ENCODE measurements around the gene SOX13.

SOX13 gene

GRCh38 chr1:204087893-204088528 lies 15.1 kb downstream of the SOX13 start:
- TF ChIP-seq YY1 (IDR thresholded peaks at IDR 0.05; ENCODE audit: low read depth): no peak
- no peak for TF ChIP-seq TAF1 (IDR thresholded peaks at IDR 0.05; ENCODE audit: low read depth)
- no peak for TF ChIP-seq EGR1 (IDR thresholded peaks at IDR 0.05)
- no peak for TF ChIP-seq TEAD4 (IDR thresholded peaks at IDR 0.05)
- TF ChIP-seq REST (IDR thresholded peaks at IDR 0.05; ENCODE audit: low read depth): no peak
- TF ChIP-seq NFIC (IDR thresholded peaks at IDR 0.05): no peak
- TF ChIP-seq RAD21 (IDR thresholded peaks at IDR 0.05; ENCODE audit: low read depth): no peak
- no peak for TF ChIP-seq USF1 (IDR thresholded peaks at IDR 0.05)
- TF ChIP-seq CEBPB (IDR thresholded peaks at IDR 0.05): no peak
- no peak for TF ChIP-seq ZBTB7A (IDR thresholded peaks at IDR 0.05; ENCODE audit: low read depth)
- no peak for TF ChIP-seq TCF12 (IDR thresholded peaks at IDR 0.05; ENCODE audit: low read depth)
- no peak for TF ChIP-seq FOXM1 (IDR thresholded peaks at IDR 0.05; ENCODE audit: borderline replicate concordance, low read depth)

GRCh38 chr1:204088596-204088995 lies 15.7 kb downstream of the SOX13 start:
- TF ChIP-seq EP300 (IDR thresholded peaks at IDR 0.05; ENCODE audit: borderline replicate concordance) (no peak), NFIC (IDR thresholded peaks at IDR 0.05) (no peak), EGR1 (IDR thresholded peaks at IDR 0.05) (no peak), CREB1 (IDR thresholded peaks at IDR 0.05; ENCODE audit: low read depth) (no peak), CEBPB (IDR thresholded peaks at IDR 0.05) (no peak), USF1 (IDR thresholded peaks at IDR 0.05) (no peak), ZBTB7A (IDR thresholded peaks at IDR 0.05; ENCODE audit: low read depth) (no peak), TAF1 (IDR thresholded peaks at IDR 0.05; ENCODE audit: low read depth) (no peak), FOXM1 (IDR thresholded peaks at IDR 0.05; ENCODE audit: borderline replicate concordance, low read depth) (no peak), REST (IDR thresholded peaks at IDR 0.05; ENCODE audit: low read depth) (no peak), TEAD4 (IDR thresholded peaks at IDR 0.05) (no peak), MAX (IDR thresholded peaks at IDR 0.05) (no peak), TCF12 (IDR thresholded peaks at IDR 0.05; ENCODE audit: low read depth) (no peak), RAD21 (IDR thresholded peaks at IDR 0.05; ENCODE audit: low read depth) (no peak), YY1 (IDR thresholded peaks at IDR 0.05; ENCODE audit: low read depth) (no peak)

GRCh38 chr1:204089044-204089751 lies 16.3 kb downstream of the SOX13 start:
- TF ChIP-seq MAX (IDR thresholded peaks at IDR 0.05) (no peak), USF1 (IDR thresholded peaks at IDR 0.05) (no peak), RAD21 (IDR thresholded peaks at IDR 0.05; ENCODE audit: low read depth) (no peak), EGR1 (IDR thresholded peaks at IDR 0.05) (no peak), ZBTB7A (IDR thresholded peaks at IDR 0.05; ENCODE audit: low read depth) (no peak), EP300 (IDR thresholded peaks at IDR 0.05; ENCODE audit: borderline replicate concordance) (no peak), CREB1 (IDR thresholded peaks at IDR 0.05; ENCODE audit: low read depth) (no peak), TEAD4 (IDR thresholded peaks at IDR 0.05) (no peak), TAF1 (IDR thresholded peaks at IDR 0.05; ENCODE audit: low read depth) (no peak), REST (IDR thresholded peaks at IDR 0.05; ENCODE audit: low read depth) (no peak), YY1 (IDR thresholded peaks at IDR 0.05; ENCODE audit: low read depth) (no peak), FOXM1 (IDR thresholded peaks at IDR 0.05; ENCODE audit: borderline replicate concordance, low read depth) (no peak), NFIC (IDR thresholded peaks at IDR 0.05) (no peak), TCF12 (IDR thresholded peaks at IDR 0.05; ENCODE audit: low read depth) (no peak), CEBPB (IDR thresholded peaks at IDR 0.05) (no peak)
